A549 (cell line): Measurements from ENCODE around the gene CDT1. TPM values are rescaled to one million over a fixed set of nuclear protein-coding genes. Genes with fewer than 3 reads are reported as not detected.

Experiments
- ATAC-seq, 2 experiments: fragments of 200-7000 bp in 1 of 2; fragments of >200 bp in 1 of 2; cut with Nextera tagmentation in 1 of 2; cut with Tn5 transposase in 1 of 2; 3 replicates each; pipeline versions ENCODE4 v1.8.0 to v1.9.1; 2018 to 2020; ENCODE audit warnings: mild to moderate bottlenecking in 1 of 2, moderate library complexity in 1 of 2
- CTCF ChIA-PET: fragments of 300-600 bp; sonication (Branson Sonifier 250); formaldehyde crosslinking; extraction: SDS; loops from one replicate; lab custom pipeline; 2021; ENCODE audit warnings: antibody characterized with exemption, inconsistent platforms; lab: Yijun Ruan, JAX
- POLR2A ChIA-PET: fragments of 350-600 bp; formaldehyde crosslinking; extraction: SDS; loops from one replicate; lab custom pipeline; 2021; ENCODE audit warnings: antibody characterized with exemption, inconsistent platforms; lab: Yijun Ruan, JAX
- DNase-seq, 2 experiments: peaks; one replicate each; pipeline versions ENCODE4 v3.0.0 to v3.0.0-alpha.2; 2011 to 2016; ENCODE audit warnings: low read depth in 1 of 2, low spot score in 1 of 2
- FAIRE-seq: peaks from 2 replicates; lab custom pipeline; 2011; peaks lifted over from hg19 to GRCh38; lab: Jason Lieb, UNC
- H3K27ac ChIP-seq, 2 experiments: fragments of >200 bp; sonication (Bioruptor Twin); formaldehyde crosslinking; 3 replicates each; pipeline ENCODE4 v1.5.1; 2016 to 2017
- H3K4me1 ChIP-seq: fragments of >200 bp; sonication (Bioruptor Twin); formaldehyde crosslinking; 3 replicates; pipeline ENCODE4 v1.6.1; 2016
- H3K4me2 ChIP-seq: fragments of >200 bp; sonication (Bioruptor Twin); formaldehyde crosslinking; 3 replicates; pipeline ENCODE4 v1.6.1; 2016
- H3K4me3 ChIP-seq: fragments of >200 bp; sonication (Bioruptor Twin); formaldehyde crosslinking; 3 replicates; pipeline ENCODE4 v1.5.1; 2016
- H3K9me3 ChIP-seq: fragments of >200 bp; sonication (Bioruptor Twin); formaldehyde crosslinking; 3 replicates; pipeline ENCODE4 v1.6.1; 2016
- BCL3 ChIP-seq: fragments of >200 bp; sonication (Bioruptor Twin); formaldehyde crosslinking; IDR thresholded peaks from 3 replicates; pipeline ENCODE4 v1.6.1; 2016
- CBX2 ChIP-seq: fragments of 200-600 bp; sonication (generic); IDR thresholded peaks from 2 replicates; pipeline ENCODE4 v1.6.1; 2016; ENCODE audit warnings: low read depth, mild to moderate bottlenecking, borderline replicate concordance
- CHD4 ChIP-seq: fragments of 200-600 bp; sonication (generic); IDR thresholded peaks from 2 replicates; pipeline ENCODE4 v1.6.1; 2016; ENCODE audit warnings: antibody characterized with exemption, mild to moderate bottlenecking, borderline replicate concordance
- EHMT2 ChIP-seq: fragments of 200-600 bp; sonication (generic); IDR thresholded peaks from 2 replicates; pipeline ENCODE4 v1.6.1; 2016; ENCODE audit warnings: antibody characterized with exemption, low read depth, mild to moderate bottlenecking, moderate library complexity
- ESRRA ChIP-seq: fragments of 150-350 bp; IDR thresholded peaks from 2 replicates; pipeline ENCODE4 v1.6.1; 2014; ENCODE audit warnings: mild to moderate bottlenecking, low read length, borderline replicate concordance
- FOSL2 ChIP-seq, 2 experiments: fragments of 450-650 bp in 1 of 2; fragments of >200 bp in 1 of 2; sonication (Bioruptor Twin) in 1 of 2; formaldehyde crosslinking; IDR thresholded peaks; 2 replicates each; pipeline versions ENCODE4 v1.5.0 to v1.6.1; 2016 to 2020; ENCODE audit warnings: mild to moderate bottlenecking in 1 of 2, moderate library complexity in 1 of 2
- FOXS1 ChIP-seq: fragments of 250-450 bp; sonication (Bioruptor Pico); IDR thresholded peaks from 2 replicates; pipeline ENCODE4 v1.5.0; 2020; ENCODE audit warnings: mild to moderate bottlenecking, moderate library complexity
- HDAC2 ChIP-seq: fragments of 200-600 bp; sonication (generic); IDR thresholded peaks from 2 replicates; pipeline ENCODE4 v1.6.1; 2016
- JUN ChIP-seq, 2 experiments: fragments of >200 bp; sonication (Bioruptor Twin); formaldehyde crosslinking; IDR thresholded peaks; 2 replicates in 1 of 2; 3 replicates in 1 of 2; pipeline ENCODE4 v1.6.1; 2016 to 2017
- JUNB ChIP-seq: fragments of >200 bp; sonication (Bioruptor Twin); formaldehyde crosslinking; IDR thresholded peaks from 2 replicates; pipeline ENCODE4 v1.6.1; 2016
- KDM5A ChIP-seq: fragments of 200-600 bp; sonication (generic); IDR thresholded peaks from 2 replicates; pipeline ENCODE4 v1.6.1; 2016; ENCODE audit warnings: antibody characterized with exemption, mild to moderate bottlenecking
- MAFK ChIP-seq: fragments of 450-650 bp; IDR thresholded peaks from 2 replicates; pipeline ENCODE4 v1.6.1; 2014; ENCODE audit not compliant: partially characterized antibody
- MAX ChIP-seq: IDR thresholded peaks from 2 replicates; pipeline ENCODE4 v1.6.1; 2012
- MAZ ChIP-seq: fragments of 150-350 bp; IDR thresholded peaks from 2 replicates; pipeline ENCODE4 v1.6.1; 2014; ENCODE audit warnings: antibody characterized with exemption, low read depth, low read length, borderline replicate concordance
- NFE2L2 ChIP-seq: fragments of 150-350 bp; conservative IDR thresholded peaks from 2 replicates; pipeline ENCODE4 v1.6.1; 2014; ENCODE audit warnings: low read length
- NPAS2 ChIP-seq: fragments of 250-450 bp; sonication (Bioruptor Pico); IDR thresholded peaks from 2 replicates; pipeline ENCODE4 v1.8.0; 2022; ENCODE audit warnings: mild to moderate bottlenecking, moderate library complexity, borderline replicate concordance
- PHF8 ChIP-seq: fragments of 200-600 bp; sonication (generic); IDR thresholded peaks from 2 replicates; pipeline ENCODE4 v1.6.1; 2016; ENCODE audit warnings: low read depth, mild to moderate bottlenecking, antibody characterized with exemption, moderate library complexity, borderline replicate concordance
- POLR2A ChIP-seq: IDR thresholded peaks from 2 replicates; pipeline ENCODE4 v1.6.1; 2012; ENCODE audit warnings: mild to moderate bottlenecking, low read length
- RAD21 ChIP-seq, 2 experiments: fragments of >200 bp in 1 of 2; sonication (Bioruptor Twin) in 1 of 2; formaldehyde crosslinking in 1 of 2; IDR thresholded peaks in 1 of 2; conservative IDR thresholded peaks in 1 of 2; 2 replicates in 1 of 2; 3 replicates in 1 of 2; pipeline ENCODE4 v1.6.1; 2012 to 2018; ENCODE audit warnings: inconsistent platforms in 1 of 2
- RCOR1 ChIP-seq: fragments of 150-350 bp; IDR thresholded peaks from 2 replicates; pipeline ENCODE4 v1.6.1; 2014; ENCODE audit warnings: antibody characterized with exemption, low read length, low read depth
- REST ChIP-seq: fragments of 200-600 bp; sonication (generic); IDR thresholded peaks from 2 replicates; pipeline ENCODE4 v1.6.1; 2016; ENCODE audit warnings: antibody characterized with exemption, mild to moderate bottlenecking, moderate library complexity
- RNF2 ChIP-seq: fragments of 200-600 bp; sonication (generic); IDR thresholded peaks from 2 replicates; pipeline ENCODE4 v1.6.1; 2016; ENCODE audit warnings: low read depth, mild to moderate bottlenecking, antibody characterized with exemption, moderate library complexity, borderline replicate concordance
- SREBF2 ChIP-seq: fragments of 450-650 bp; IDR thresholded peaks from 2 replicates; pipeline ENCODE4 v1.6.1; 2014; ENCODE audit warnings: mild to moderate bottlenecking, moderate library complexity
- TFCP2L1 ChIP-seq: fragments of 250-450 bp; sonication (Bioruptor Pico); IDR thresholded peaks from 2 replicates; pipeline ENCODE4 v1.5.0; 2021; ENCODE audit warnings: mild to moderate bottlenecking
- ZSCAN20 ChIP-seq: fragments of 250-450 bp; sonication (Bioruptor Pico); IDR thresholded peaks from 2 replicates; pipeline ENCODE4 v1.8.0; 2022; ENCODE audit warnings: mild to moderate bottlenecking, moderate library complexity
- WGBS: methylation state at CpG from one replicate; pipeline ENCODE4 v1.1.6; 2017; ENCODE audit errors: missing lambda C conversion rate; 5-methylcytosine and 5-hydroxymethylcytosine counted together
- polyA plus RNA-seq, 4 experiments: library from polyadenylated mRNA; depleted of rRNA in 3 of 4; stranded (reverse); fragments of >200 nt; fragmentation: RNase III in 1 of 4; extraction: RNeasy Plus Mini Kit Qiagen cat#74134 plus additional on column Dnase treatment in 1 of 4; gene quantifications; 2 replicates in 3 of 4; 3 replicates in 1 of 4; pipeline ENCODE4 v1.2.3, GENCODE V29; 2011 to 2017

Gene CDT1
- polyA plus RNA-seq, 2 of the 4 experiments (the other 2 are of a cell fraction): 3.8 to 16.0 TPM

- ChIA-PET CTCF (interaction anchor here (2.3 kb wide), 1 partner anchor 20 kb away, joined by 8 read pairs; the partner anchor contains the start of genes GALNS and TRAPPC2L), POLR2A (no interaction called here)
- DNase-seq: no peak
- 92% methylated on average over 19 of the region's 20 CpGs for WGBS
- H3K4me3 ChIP-seq: no peak overlapping the region
- no peak for TF ChIP-seq NPAS2 (CRISPR knock-in tag)
- no peak for TF ChIP-seq POLR2A
- TF ChIP-seq ZSCAN20 (CRISPR knock-in tag): no peak
- no peak for TF ChIP-seq FOXS1
- no peak for TF ChIP-seq HDAC2
- TF ChIP-seq CHD4: no peak
- no peak for TF ChIP-seq REST
- TF ChIP-seq MAZ: no peak
- TF ChIP-seq BCL3: no peak
- TF ChIP-seq MAFK: no peak
- no peak for TF ChIP-seq RAD21 (conservative IDR thresholded peaks at IDR 0.05 in 1 of 2, IDR thresholded peaks at IDR 0.05 in 1 of 2)
- no peak for TF ChIP-seq CBX2
- no peak for TF ChIP-seq TFCP2L1 (CRISPR knock-in tag)
- H3K4me1 ChIP-seq: no peaks in the 10 kb centered on the region
- H3K9me3 ChIP-seq: no peaks in the 10 kb centered on the region
- no peak for ATAC-seq
- FAIRE-seq: no peak
- H3K27ac ChIP-seq: no peak overlapping the region
- H3K4me2 ChIP-seq: no peak overlapping the region
These were observed 34.2 kb downstream of the CDT1 start for GRCh38 chr16:88837806-88838205.

- H3K9me3 ChIP-seq: no peaks in the 10 kb centered on the region
- POLR2A ChIA-PET: no interaction called here
- TF ChIP-seq CHD4 (no peak), RCOR1 (no peak), FOSL2 (IDR thresholded peaks at IDR 0.05) (no peak), FOSL2 (CRISPR knock-in tag; IDR thresholded peaks at IDR 0.05) (no peak), JUN (IDR thresholded peaks at IDR 0.05) (no peak), NFE2L2 (no peak)
- FAIRE-seq (no peak), DNase-seq (no peak), ATAC-seq (no peak)
- WGBS: 92% methylated on average over 18 of the region's 19 CpGs
- H3K4me2 ChIP-seq: no peak overlapping the region
- H3K4me3 ChIP-seq: no peak overlapping the region
- no peaks in the 10 kb centered on the region for H3K4me1 ChIP-seq
- H3K27ac ChIP-seq: no peak overlapping the region
- CTCF ChIA-PET: interaction anchor here (1.4 to 2.3 kb wide), 2 partner anchors 13 to 19 kb away, joined by 4 to 8 read pairs; partner anchors contain the start of genes GALNS and TRAPPC2L
These were observed 35.0 kb downstream of the CDT1 start for GRCh38 chr16:88838566-88838965.

GRCh38 chr16:88839026-88839529 is 35.5 kb downstream of the CDT1 start:
- DNase-seq: peak in 1 of 2 experiments; percentile 58
- Histone ChIP-seq H3K9me3 (no peaks in the 10 kb centered on the region), H3K4me3 (no peak overlapping the region), H3K4me1 (no peaks in the 10 kb centered on the region), H3K27ac (no peak overlapping the region), H3K4me2 (no peak overlapping the region)
- POLR2A ChIA-PET: no interaction called here
- 97% methylated on average over 28 of the region's 39 CpGs for WGBS
- no peak for FAIRE-seq
- no peak for TF ChIP-seq PHF8
- no peak for TF ChIP-seq FOSL2 (IDR thresholded peaks at IDR 0.05)
- no peak for TF ChIP-seq FOSL2 (CRISPR knock-in tag; IDR thresholded peaks at IDR 0.05)
- TF ChIP-seq POLR2A: no peak
- TF ChIP-seq RCOR1: no peak
- TF ChIP-seq JUNB: no peak
- TF ChIP-seq ESRRA: no peak
- TF ChIP-seq MAX: no peak
- TF ChIP-seq KDM5A: no peak
- TF ChIP-seq ZSCAN20 (CRISPR knock-in tag): no peak
- TF ChIP-seq HDAC2: no peak
- no peak for TF ChIP-seq EHMT2
- TF ChIP-seq RNF2: no peak
- TF ChIP-seq SREBF2: no peak
- CTCF ChIA-PET: interaction anchor here (0.7 to 2.3 kb wide), 4 partner anchors 9 to 23 kb away, joined by 3 to 8 read pairs (median 6); partner anchors contain the start of genes GALNS and TRAPPC2L
- ATAC-seq: 0 out of 6 replicates have a peak, but pooled peaks of 1 of the 2 experiments have one; percentile 5
